Stimulated activated naive CD4-positive, alpha-beta T cell (primary cell): ENCODE measurements around the gene R3HDML.

Source experiments
- DNase-seq, 6 experiments: peaks; one replicate each; lab custom pipeline; 2025; lab: John Stamatoyannopoulos, UW

The R3HDML gene

GRCh38 chr20:44364068-44364467, 27.2 kb downstream of the R3HDML start:
- DNase-seq = no peak

- no peak for DNase-seq
Observed at GRCh38 chr20:44364780-44365179, 27.9 kb downstream of the R3HDML start.

GRCh38 chr20:44367746-44368145, 30.9 kb downstream of the R3HDML start:
- DNase-seq = no peak

- DNase-seq = no peak
Observed at GRCh38 chr20:44370639-44371218, 33.9 kb downstream of the R3HDML start.

GRCh38 chr20:44382641-44383040, 45.8 kb downstream of the R3HDML start:
- no peak for DNase-seq

GRCh38 chr20:44384423-44385027, 47.7 kb downstream of the R3HDML start:
- DNase-seq = peak; percentile 39 to 75 (median 67)

- peak; percentile 15 to 54 (median 48) for DNase-seq
Observed at GRCh38 chr20:44388466-44389023, 51.7 kb downstream of the R3HDML start.

- no peak for DNase-seq
Observed at GRCh38 chr20:44389871-44390270, 53.0 kb downstream of the R3HDML start.

- DNase-seq = no peak
Observed at GRCh38 chr20:44390280-44390679, 53.4 kb downstream of the R3HDML start.

GRCh38 chr20:44392088-44392775, 55.4 kb downstream of the R3HDML start:
- DNase-seq = no peak

GRCh38 chr20:44392776-44393607, 56.1 kb downstream of the R3HDML start:
- DNase-seq = no peak

GRCh38 chr20:44393608-44394451, 57.0 kb downstream of the R3HDML start:
- DNase-seq = no peak

GRCh38 chr20:44394452-44394701, 57.5 kb downstream of the R3HDML start:
- DNase-seq = no peak

- no peak for DNase-seq
Observed at GRCh38 chr20:44394702-44395460, 58.0 kb downstream of the R3HDML start.

- no peak for DNase-seq
Observed at GRCh38 chr20:44395461-44396340, 58.9 kb downstream of the R3HDML start.

GRCh38 chr20:44396369-44397130, 59.7 kb downstream of the R3HDML start:
- DNase-seq = no peak

- no peak for DNase-seq
Observed at GRCh38 chr20:44398335-44398734, 61.5 kb downstream of the R3HDML start.

- DNase-seq = no peak
Observed at GRCh38 chr20:44399446-44399845, 62.6 kb downstream of the R3HDML start.

- DNase-seq = no peak
Observed at GRCh38 chr20:44400671-44400969, 63.8 kb downstream of the R3HDML start.
